HFFc6 (cell line): ENCODE results near the gene RASSF8. TPM values are rescaled to one million over a fixed set of nuclear protein-coding genes. Genes with fewer than 3 reads are reported as not detected.

ENCODE experiments used
- DNase-seq: peaks from one replicate; pipeline ENCODE4 v3.0.0-alpha.2; 2018
- H3K27ac Mint-ChIP-seq: 2 replicates; pipeline ENCODE4 v1.8.0; 2020; ENCODE audit warnings: mild to moderate bottlenecking, mixed read lengths
- H3K27me3 Mint-ChIP-seq: 2 replicates; pipeline ENCODE4 v1.8.0; 2021; ENCODE audit warnings: mild to moderate bottlenecking, moderate library complexity, mixed read lengths; ENCODE audit not compliant: insufficient read depth
- H3K36me3 Mint-ChIP-seq: 2 replicates; pipeline ENCODE4 v1.8.0; 2021; ENCODE audit warnings: low read depth, mixed read lengths
- H3K4me1 Mint-ChIP-seq: 2 replicates; pipeline ENCODE4 v1.8.0; 2020; ENCODE audit warnings: low read depth, mixed read lengths
- H3K4me3 Mint-ChIP-seq: 2 replicates; pipeline ENCODE4 v1.8.0; 2020; ENCODE audit warnings: mild to moderate bottlenecking, moderate library complexity, mixed read lengths
- H3K9me3 Mint-ChIP-seq: 2 replicates; pipeline ENCODE4 v1.8.0; 2020; ENCODE audit warnings: mild to moderate bottlenecking, mixed read lengths
- total RNA-seq, 6 experiments: library from RNA; stranded (reverse); fragmentation: NEBNext Ultra II Directional; extraction: Animal tissue kit (Norgen Biotek cat#: 25700); gene quantifications; 2 replicates in 1 of 6; 3 replicates in 5 of 6; pipeline ENCODE4 v1.2.3, GENCODE V29; 2021
- TF ChIP-seq, protein P1 (sequence below): fragments of 200-600 bp; sonication (generic); IDR thresholded peaks from 2 replicates; pipeline ENCODE4 v1.5.0; 2021; ENCODE audit warnings: antibody characterized with exemption, mild to moderate bottlenecking

Gene RASSF8
- total RNA-seq, 6 experiments from 2014 or later: 61.7 to 84.5 (median 77.0) TPM

DNA sequence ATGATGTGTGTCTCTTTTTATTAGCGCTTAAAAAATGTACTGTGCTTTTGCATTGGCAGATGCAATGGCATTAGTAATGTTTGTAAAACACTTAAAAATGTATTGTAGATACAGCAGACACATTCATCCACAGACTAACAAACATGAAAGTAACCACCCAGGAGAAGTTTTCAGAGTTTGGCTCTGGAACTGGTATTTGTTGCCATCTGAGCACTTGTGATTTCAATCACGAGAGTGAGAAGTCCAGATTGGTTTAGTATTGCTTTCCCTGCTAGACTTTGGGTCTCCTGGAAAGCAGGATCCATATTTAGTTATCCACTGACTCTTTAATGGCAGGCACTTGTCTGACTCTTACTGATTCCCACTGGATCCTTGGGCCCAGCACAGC is 13.2 kb downstream of the RASSF8 start:
- TF ChIP-seq, protein P1, sequence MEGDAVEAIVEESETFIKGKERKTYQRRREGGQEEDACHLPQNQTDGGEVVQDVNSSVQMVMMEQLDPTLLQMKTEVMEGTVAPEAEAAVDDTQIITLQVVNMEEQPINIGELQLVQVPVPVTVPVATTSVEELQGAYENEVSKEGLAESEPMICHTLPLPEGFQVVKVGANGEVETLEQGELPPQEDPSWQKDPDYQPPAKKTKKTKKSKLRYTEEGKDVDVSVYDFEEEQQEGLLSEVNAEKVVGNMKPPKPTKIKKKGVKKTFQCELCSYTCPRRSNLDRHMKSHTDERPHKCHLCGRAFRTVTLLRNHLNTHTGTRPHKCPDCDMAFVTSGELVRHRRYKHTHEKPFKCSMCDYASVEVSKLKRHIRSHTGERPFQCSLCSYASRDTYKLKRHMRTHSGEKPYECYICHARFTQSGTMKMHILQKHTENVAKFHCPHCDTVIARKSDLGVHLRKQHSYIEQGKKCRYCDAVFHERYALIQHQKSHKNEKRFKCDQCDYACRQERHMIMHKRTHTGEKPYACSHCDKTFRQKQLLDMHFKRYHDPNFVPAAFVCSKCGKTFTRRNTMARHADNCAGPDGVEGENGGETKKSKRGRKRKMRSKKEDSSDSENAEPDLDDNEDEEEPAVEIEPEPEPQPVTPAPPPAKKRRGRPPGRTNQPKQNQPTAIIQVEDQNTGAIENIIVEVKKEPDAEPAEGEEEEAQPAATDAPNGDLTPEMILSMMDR: 0 out of 2 replicates have a peak, but pooled peaks have one; percentile 1
- Mint-ChIP-seq H3K27me3 (peaks cover 2% of the 10 kb centered on the region; the same call in 1 of the 2 replicates), H3K4me1 (peaks cover 92% of the 10 kb centered on the region), H3K27ac (peak overlapping the region; percentile 55), H3K4me3 (peak overlapping the region; percentile 29; the same call in 1 of the 2 replicates), H3K36me3 (peaks cover 25% of the 10 kb centered on the region), H3K9me3 (no peaks in the 10 kb centered on the region)
- DNase-seq: no peak

DNA sequence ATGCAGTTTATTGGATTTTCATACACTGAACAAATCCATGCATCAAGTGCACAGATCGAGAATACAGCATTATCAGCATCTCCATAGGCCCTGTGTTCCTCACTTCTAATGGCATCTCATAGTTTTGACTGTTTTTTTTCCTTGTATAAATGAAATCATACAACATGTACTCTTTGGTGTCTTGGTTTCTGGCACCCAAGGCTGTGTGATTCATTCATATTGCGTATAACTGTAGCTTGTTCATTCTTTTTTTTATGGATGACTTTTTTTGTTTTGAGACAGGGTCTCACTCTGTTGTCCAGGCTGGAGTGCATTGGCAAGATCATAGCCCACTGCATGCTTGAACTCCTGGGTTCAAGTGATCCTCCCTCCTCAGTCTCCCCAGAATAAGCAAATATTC is 14.3 kb downstream of the RASSF8 start:
- TF ChIP-seq, protein P1: no peak
- H3K27ac Mint-ChIP-seq: peak overlapping the region; percentile 71
- H3K4me1 Mint-ChIP-seq: peaks cover 92% of the 10 kb centered on the region
- H3K4me3 Mint-ChIP-seq: no peak overlapping the region
- H3K36me3 Mint-ChIP-seq: peaks cover 29% of the 10 kb centered on the region
- H3K27me3 Mint-ChIP-seq: peaks cover 2% of the 10 kb centered on the region; the same call in 1 of the 2 replicates
- no peaks in the 10 kb centered on the region for H3K9me3 Mint-ChIP-seq
- peak; percentile 31 for DNase-seq

DNA sequence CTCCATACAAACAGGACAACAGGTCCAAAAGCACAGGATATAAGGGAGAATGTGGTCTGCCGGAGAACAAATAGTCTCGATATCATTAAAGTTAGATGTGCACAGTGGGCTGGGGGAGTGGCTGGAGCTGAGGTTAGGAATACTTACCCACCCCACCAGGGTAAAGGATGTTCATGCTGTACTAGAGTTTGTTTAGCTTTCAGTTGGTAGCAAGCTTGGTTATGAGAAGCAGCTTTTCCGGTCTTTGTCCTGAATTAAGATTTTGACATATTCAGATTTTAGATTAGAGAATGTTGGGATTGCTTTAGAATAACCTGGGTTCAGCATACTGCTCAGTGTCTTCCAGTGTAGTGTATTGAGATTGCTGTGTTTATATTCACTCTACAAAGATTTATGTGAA is 16.7 kb downstream of the RASSF8 start:
- Mint-ChIP-seq H3K27me3 (peaks cover 2% of the 10 kb centered on the region), H3K4me3 (no peak overlapping the region; the same call in 1 of the 2 replicates), H3K36me3 (peaks cover 26% of the 10 kb centered on the region), H3K9me3 (no peaks in the 10 kb centered on the region), H3K4me1 (peaks cover 95% of the 10 kb centered on the region), H3K27ac (peak overlapping the region; percentile 36; the same call in 1 of the 2 replicates)
- no peak for DNase-seq
- TF ChIP-seq, protein P1: no peak

DNA sequence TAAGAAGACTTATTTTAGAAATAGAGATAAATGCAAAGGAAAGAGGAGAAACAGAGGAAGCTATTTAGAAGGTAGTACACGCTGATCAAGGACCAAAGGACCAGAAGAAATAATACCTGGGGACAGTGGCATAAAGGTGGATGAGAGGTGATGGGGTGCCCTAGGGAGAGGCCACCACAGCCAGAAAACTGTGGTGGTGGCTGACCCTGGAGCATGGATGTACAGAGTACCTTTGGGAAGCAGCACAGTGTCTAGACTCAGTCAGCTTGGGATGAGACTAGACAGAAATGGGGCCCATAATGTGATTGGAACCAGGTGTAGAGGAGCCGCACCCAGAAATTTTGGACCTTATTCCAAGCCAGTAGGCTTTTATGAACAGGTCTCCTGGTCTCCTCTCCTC is 17.2 kb downstream of the RASSF8 start:
- Mint-ChIP-seq H3K36me3 (peaks cover 20% of the 10 kb centered on the region), H3K27ac (peak overlapping the region; percentile 35), H3K4me1 (peaks cover 95% of the 10 kb centered on the region), H3K9me3 (no peaks in the 10 kb centered on the region), H3K27me3 (no peaks in the 10 kb centered on the region; the same call in 1 of the 2 replicates), H3K4me3 (no peak overlapping the region; the same call in 1 of the 2 replicates)
- DNase-seq: no peak
- TF ChIP-seq, protein P1: no peak

DNA sequence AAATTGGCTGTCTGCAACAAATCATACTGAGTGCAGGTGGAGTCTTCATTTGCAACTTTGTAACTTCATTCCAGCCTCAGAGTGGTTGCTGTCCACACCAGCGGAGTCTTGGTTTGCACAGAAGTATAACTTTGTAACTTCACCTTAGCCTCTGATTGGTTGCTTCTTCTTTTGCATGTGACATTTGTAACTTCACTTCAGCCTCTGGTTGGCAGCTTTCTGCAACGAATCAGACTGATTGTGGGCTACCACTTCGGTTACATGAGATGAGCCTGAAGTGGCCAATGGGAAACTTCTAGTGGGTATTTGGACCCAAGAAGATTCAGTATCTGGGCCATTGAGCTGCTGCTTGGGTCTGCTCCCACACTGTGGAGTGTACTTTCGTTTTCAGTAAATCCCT is 17.8 kb downstream of the RASSF8 start:
- peak overlapping the region; percentile 73 for H3K4me3 Mint-ChIP-seq
- peaks cover 17% of the 10 kb centered on the region for H3K36me3 Mint-ChIP-seq
- peaks cover 90% of the 10 kb centered on the region for H3K4me1 Mint-ChIP-seq
- TF ChIP-seq, protein P1: no peak
- peak overlapping the region; percentile 90 for H3K27ac Mint-ChIP-seq
- DNase-seq: no peak
- H3K9me3 Mint-ChIP-seq: no peaks in the 10 kb centered on the region
- H3K27me3 Mint-ChIP-seq: no peaks in the 10 kb centered on the region; the same call in 1 of the 2 replicates
